Memory B cell (primary cell): ENCODE results near the gene MRI1.
A peak's percentile ranks its signal among the peaks of the same experiment; 100 is the strongest.

Experiments
- ATAC-seq: fragments of 150-1000 bp; cut with Tn5 transposase; 2 replicates; pipeline ENCODE4 v1.10.0; 2021; ENCODE audit warnings: low read depth, mild to moderate bottlenecking, moderate library complexity
- DNase-seq, 2 donors: peaks; one replicate each; pipeline ENCODE4 v3.0.0; 2022; ENCODE audit warnings: low spot score in 2 of 2
- H3K27ac Mint-ChIP-seq: one replicate; pipeline ENCODE4 v1.8.0; 2022; ENCODE audit warnings: mild to moderate bottlenecking, moderate library complexity, mixed read lengths
- H3K27me3 Mint-ChIP-seq: one replicate; pipeline ENCODE4 v1.8.0; 2022; ENCODE audit warnings: mixed read lengths
- H3K36me3 Mint-ChIP-seq: one replicate; pipeline ENCODE4 v1.8.0; 2022; ENCODE audit warnings: mild to moderate bottlenecking, mixed read lengths
- H3K4me1 Mint-ChIP-seq: one replicate; pipeline ENCODE4 v1.8.0; 2022; ENCODE audit warnings: mixed read lengths
- H3K4me3 Mint-ChIP-seq: one replicate; pipeline ENCODE4 v1.8.0; 2022; ENCODE audit warnings: mild to moderate bottlenecking, moderate library complexity, mixed read lengths
- H3K9me3 Mint-ChIP-seq: one replicate; pipeline ENCODE4 v1.8.0; 2022; ENCODE audit warnings: mixed read lengths

The MRI1 gene

DNA sequence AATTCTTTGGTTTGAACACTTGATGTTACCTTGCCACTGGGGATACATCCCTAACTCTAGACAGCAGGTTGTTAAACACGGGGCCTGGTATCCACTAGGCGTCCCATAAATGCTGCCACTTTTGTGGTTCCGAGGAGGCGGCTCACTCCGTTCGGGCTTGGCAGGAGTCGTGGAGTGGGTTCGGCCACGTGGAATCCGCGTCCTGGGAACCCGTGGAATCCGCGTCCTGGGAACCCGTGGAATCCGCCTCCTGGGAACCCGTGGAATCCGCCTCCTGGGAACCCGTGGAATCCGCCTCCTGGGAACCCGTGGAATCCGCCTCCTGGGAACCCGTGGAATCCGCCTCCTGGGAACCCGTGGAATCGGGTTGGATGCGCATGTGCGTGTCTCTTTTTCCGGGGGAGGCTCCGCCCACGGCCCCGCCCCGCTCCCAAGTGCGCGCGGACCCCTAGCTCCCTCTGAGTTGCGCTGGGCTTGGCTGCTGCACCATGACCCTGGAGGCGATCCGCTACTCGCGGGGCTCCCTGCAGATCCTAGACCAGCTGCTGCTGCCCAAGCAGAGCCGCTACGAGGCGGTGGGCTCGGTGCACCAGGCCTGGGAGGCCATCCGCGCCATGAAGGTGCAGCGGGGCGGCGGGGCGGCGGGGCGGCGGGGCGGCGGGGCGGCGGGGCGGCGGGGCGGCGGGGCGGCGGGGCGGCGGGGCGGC lies at the start of gene MRI1:
MRI1 (plus strand) TSS at position 422 of the 707 bp plus-strand sequence; CDS start at position 489, 67 bp downstream.
- ATAC-seq (peak; percentile 74), DNase-seq (peak; percentile 24 to 53)
- H3K4me3 Mint-ChIP-seq = peak within 1 kb of the TSS; percentile 86
- peaks cover 12% of the 10 kb centered on the region for H3K4me1 Mint-ChIP-seq
- no peaks in the 10 kb centered on the region for H3K27me3 Mint-ChIP-seq
- H3K36me3 Mint-ChIP-seq = peaks cover 5% of the 10 kb centered on the region
- H3K27ac Mint-ChIP-seq = peak within 1 kb of the TSS; percentile 85
- H3K9me3 Mint-ChIP-seq = no peaks in the 10 kb centered on the region

DNA sequence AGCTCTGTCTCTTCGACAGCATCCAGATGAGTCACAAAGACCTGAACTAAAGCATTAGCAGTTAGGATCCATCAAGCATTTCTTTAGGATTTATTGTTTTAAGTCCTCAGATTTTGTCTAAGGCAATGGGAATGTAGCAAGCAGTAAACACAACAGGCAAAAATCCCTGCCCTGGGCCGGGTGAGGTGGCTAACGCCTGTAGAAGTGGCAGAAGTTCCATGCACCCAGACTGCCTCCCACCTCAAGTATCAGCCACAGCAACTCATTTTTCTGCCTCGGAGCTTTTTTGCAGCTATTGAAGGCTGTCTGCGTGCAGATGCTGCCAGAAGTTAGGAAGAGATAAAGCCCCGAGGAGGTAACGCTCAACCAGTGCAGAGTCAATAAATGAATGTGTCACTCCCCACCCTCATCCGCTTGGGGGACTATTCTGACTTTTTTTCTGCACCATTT lies 47.1 kb upstream of the MRI1 start:
- peaks cover 2% of the 10 kb centered on the region for H3K4me1 Mint-ChIP-seq
- H3K36me3 Mint-ChIP-seq = peaks cover 6% of the 10 kb centered on the region
- no peak for ATAC-seq
- H3K4me3 Mint-ChIP-seq = no peak overlapping the region
- no peak for DNase-seq
- peaks cover 3% of the 10 kb centered on the region for H3K9me3 Mint-ChIP-seq
- no peak overlapping the region for H3K27ac Mint-ChIP-seq
- H3K27me3 Mint-ChIP-seq = peaks cover 10% of the 10 kb centered on the region

DNA sequence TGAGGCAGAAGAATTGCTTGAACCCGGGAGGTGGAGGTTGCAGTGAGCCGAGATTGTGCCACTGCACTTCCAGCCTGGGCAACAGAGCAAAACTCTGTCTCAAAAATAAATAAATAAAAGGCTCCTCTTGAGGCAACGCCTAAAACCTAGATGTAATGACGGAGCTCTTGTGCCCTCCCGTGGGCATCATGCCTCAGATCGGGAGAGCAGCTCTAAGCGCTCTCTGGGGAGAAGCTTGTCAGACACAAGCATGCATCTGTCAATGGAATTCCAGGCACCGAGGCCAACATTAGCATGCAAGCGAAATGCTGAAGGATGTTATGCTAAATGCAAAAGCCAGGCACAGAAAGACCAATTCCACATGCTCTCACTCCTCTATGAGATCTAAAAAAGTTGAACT lies 45.6 kb upstream of the MRI1 start:
- peaks cover 4% of the 10 kb centered on the region for H3K36me3 Mint-ChIP-seq
- no peak for ATAC-seq
- no peak for DNase-seq
- no peak overlapping the region for H3K27ac Mint-ChIP-seq
- H3K9me3 Mint-ChIP-seq = peaks cover 3% of the 10 kb centered on the region
- no peak overlapping the region for H3K4me3 Mint-ChIP-seq
- peaks cover 8% of the 10 kb centered on the region for H3K27me3 Mint-ChIP-seq
- peaks cover 2% of the 10 kb centered on the region for H3K4me1 Mint-ChIP-seq

DNA sequence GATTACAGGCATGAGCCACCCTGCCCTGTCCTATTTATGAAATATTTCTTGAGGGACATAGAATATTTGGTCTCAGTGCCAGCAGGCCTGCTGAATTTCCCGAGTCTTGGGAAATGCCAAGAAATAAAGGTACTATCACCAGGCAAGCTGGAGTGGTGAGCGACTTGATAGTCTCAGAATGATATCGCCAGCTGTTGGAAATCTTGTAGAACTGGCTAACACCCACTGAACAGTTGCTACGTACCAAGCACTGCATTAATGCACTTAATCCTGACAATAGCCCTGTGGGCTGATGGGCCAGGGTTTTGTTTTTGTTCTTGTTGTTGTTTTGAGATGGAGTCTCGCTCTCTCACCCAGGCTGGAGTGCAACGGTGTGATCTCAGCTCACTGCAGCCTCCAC lies 42.2 kb upstream of the MRI1 start:
- ATAC-seq = no peak
- H3K27me3 Mint-ChIP-seq = peaks cover 4% of the 10 kb centered on the region
- H3K36me3 Mint-ChIP-seq = no peaks in the 10 kb centered on the region
- H3K4me3 Mint-ChIP-seq = no peak overlapping the region
- no peaks in the 10 kb centered on the region for H3K9me3 Mint-ChIP-seq
- peaks cover 2% of the 10 kb centered on the region for H3K4me1 Mint-ChIP-seq
- no peak for DNase-seq
- H3K27ac Mint-ChIP-seq = no peak overlapping the region

DNA sequence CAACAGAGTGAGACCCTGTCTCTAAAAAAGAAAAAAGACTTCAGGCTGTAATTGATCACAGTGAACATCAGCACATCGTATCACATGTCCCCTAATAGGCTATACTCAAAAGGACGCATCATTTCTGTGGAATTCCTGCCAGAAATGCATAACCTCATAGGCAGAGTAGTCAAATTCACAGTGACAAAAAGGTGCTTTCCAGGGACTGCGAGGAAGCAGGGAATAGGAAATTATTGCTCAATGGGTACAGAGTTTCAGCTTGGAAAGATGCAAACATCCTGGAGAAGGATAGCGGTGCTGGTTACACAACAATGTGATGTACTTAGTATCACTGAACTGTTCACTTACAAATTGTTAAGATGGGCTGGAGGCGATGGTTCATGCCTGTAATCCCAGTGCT lies 41.1 kb upstream of the MRI1 start:
- ATAC-seq (no peak), DNase-seq (no peak)
- Mint-ChIP-seq H3K4me1 (peaks cover 2% of the 10 kb centered on the region), H3K27me3 (peaks cover 4% of the 10 kb centered on the region), H3K4me3 (no peak overlapping the region), H3K27ac (no peak overlapping the region), H3K36me3 (no peaks in the 10 kb centered on the region), H3K9me3 (no peaks in the 10 kb centered on the region)

DNA sequence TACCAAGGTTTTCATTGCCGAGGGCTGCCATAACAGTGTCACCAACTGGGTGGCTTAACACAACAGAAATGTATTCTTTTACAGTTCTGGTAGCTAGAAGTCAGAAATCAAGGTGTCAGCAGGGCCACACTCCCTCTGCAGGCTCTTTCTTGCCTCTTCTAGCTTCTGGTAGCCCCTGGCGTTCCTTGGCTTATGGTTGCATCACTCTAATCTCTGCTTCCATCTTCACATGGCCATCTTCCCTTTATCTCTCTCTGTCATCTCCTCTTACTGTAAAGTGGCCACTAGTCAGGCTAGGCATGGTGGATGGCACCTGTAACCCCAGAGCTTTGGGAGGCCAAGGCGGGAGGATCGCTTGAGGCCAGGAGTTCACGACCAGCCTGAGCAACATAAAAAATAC lies 38.0 kb upstream of the MRI1 start:
- Mint-ChIP-seq H3K36me3 (no peaks in the 10 kb centered on the region), H3K27me3 (peaks cover 2% of the 10 kb centered on the region), H3K27ac (no peak overlapping the region), H3K4me1 (peaks cover 8% of the 10 kb centered on the region), H3K9me3 (no peaks in the 10 kb centered on the region), H3K4me3 (no peak overlapping the region)
- ATAC-seq (no peak), DNase-seq (no peak)

DNA sequence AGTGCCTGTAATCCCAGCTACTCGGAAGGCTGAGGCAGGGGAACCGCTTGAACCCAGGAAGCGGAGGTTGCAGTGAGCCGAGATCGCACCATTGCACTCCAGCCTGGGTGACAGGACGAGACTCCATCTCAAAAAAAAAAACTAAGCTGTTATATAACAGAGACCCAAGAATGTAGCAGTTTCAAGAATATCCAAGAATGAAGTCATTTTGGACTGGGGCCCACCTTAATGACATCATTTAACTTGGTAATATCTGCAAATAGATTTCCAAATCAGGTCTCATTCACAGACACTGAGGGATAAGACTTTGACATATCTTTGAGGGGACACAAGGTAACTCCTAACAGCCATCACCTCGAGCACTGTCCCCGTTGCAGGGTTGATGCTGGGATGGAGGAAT lies 36.5 kb upstream of the MRI1 start:
- peaks cover 2% of the 10 kb centered on the region for H3K27me3 Mint-ChIP-seq
- H3K4me1 Mint-ChIP-seq = peaks cover 11% of the 10 kb centered on the region
- no peaks in the 10 kb centered on the region for H3K36me3 Mint-ChIP-seq
- H3K9me3 Mint-ChIP-seq = no peaks in the 10 kb centered on the region
- DNase-seq = no peak
- no peak overlapping the region for H3K27ac Mint-ChIP-seq
- H3K4me3 Mint-ChIP-seq = no peak overlapping the region
- no peak for ATAC-seq

DNA sequence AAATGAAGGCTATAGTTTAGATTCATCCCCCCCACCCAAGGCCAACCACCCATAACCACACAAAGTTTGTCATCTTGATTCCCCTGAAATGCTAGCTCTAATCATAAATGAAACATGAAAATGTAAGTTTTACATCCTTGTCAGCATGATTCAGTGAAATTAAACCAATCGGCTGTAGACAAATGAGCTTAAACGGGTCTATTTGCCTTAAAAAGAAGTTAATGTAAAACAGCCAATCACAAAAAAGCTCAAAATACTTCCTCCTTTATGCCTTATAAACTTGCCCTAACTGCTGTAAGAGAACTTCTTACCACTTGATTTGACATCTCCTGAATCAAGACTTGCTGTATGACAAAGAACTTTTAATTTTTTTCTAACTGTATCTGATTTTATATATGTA lies 34.5 kb upstream of the MRI1 start:
- peaks cover 11% of the 10 kb centered on the region for H3K4me1 Mint-ChIP-seq
- H3K4me3 Mint-ChIP-seq = no peak overlapping the region
- H3K27me3 Mint-ChIP-seq = peaks cover 1% of the 10 kb centered on the region
- ATAC-seq = no peak
- no peaks in the 10 kb centered on the region for H3K36me3 Mint-ChIP-seq
- DNase-seq = no peak
- H3K27ac Mint-ChIP-seq = no peak overlapping the region
- no peaks in the 10 kb centered on the region for H3K9me3 Mint-ChIP-seq

DNA sequence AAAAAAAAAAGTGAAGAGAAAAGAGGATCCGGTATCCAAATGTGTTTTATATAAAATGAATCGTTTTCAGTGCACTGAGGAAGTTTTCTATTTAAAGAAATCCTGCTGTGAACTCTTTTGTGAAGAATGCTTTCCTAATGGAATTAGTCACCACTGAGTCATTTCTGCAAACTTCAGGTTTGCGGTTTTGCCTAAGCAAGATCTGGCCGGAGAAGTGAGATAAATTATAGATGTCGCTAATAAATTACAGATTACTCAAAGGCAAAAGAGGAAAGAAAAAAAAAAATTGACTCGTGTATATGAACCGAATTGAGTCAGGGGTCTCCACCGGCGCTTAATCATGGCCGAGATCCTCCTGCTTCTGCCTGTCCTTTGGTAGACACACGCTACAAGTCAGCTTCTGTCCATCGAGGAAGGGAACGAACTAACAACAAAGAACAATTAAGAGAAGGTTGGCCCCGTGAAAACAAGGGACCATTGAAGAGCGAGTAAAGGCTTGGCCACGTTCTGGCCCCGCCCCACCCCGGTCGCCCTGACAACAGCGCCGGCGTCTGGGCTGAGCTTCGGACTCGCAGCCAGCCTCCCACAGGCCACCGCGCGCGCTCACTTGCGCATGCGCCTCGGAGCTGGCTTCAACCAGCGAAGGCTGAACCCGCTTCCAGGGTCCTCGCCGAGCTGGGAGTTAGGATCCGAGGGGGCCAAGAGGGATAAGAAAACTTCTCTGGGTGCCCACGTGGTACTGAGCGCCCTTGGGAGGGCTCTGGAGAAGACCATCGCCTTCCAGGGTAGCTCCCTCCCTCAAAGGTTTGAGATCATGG lies 33.0 kb upstream of the MRI1 start:
- Mint-ChIP-seq H3K36me3 (peaks cover 2% of the 10 kb centered on the region), H3K4me1 (peaks cover 11% of the 10 kb centered on the region), H3K9me3 (no peaks in the 10 kb centered on the region), H3K27me3 (no peaks in the 10 kb centered on the region), H3K4me3 (peak overlapping the region; percentile 93), H3K27ac (peak overlapping the region; percentile 88)
- peak; percentile 91 to 93 for DNase-seq
- ATAC-seq = peak; percentile 100

DNA sequence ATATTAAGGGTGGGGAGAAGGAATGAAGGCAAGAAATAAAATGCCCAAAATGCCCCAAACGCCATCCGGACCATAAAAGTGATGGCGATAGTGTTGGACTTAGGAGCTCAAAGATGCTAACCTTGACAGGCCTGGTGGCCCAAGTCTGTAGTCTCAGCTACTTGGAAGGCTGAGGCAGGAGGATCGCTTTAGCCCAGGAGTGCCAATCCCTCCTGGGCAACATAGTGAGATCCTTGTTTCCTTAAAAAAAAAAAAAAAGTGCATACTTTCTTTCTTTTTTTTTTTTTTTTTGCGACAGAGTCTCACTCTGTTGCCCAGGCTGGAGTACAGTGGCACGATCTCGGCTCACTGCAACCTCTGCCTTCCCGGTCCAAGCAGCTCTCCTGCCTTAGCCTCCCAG lies 32.0 kb upstream of the MRI1 start:
- Mint-ChIP-seq H3K27ac (no peak overlapping the region), H3K4me1 (peaks cover 11% of the 10 kb centered on the region), H3K9me3 (no peaks in the 10 kb centered on the region), H3K27me3 (no peaks in the 10 kb centered on the region), H3K4me3 (peak overlapping the region; percentile 79), H3K36me3 (peaks cover 2% of the 10 kb centered on the region)
- ATAC-seq = no peak
- no peak for DNase-seq

DNA sequence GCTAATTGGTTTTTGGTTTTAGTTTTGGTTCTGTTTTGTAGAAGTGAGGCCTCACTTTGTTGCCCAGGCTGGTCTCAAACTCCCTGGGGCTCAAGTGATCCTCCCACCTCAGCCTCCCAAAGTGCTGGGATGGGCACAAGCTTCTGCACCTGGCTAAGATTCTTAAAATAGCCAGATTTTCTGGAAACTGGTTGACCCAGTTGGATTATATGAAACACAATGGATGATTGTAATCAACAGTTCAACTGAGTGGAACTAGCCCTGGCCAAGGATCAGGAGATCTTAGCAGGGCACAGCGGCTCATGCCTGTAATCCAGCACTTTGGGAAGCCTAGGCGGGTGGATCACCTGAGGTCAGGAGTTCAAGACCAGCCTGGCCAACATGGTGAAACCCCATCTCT lies 29.6 kb upstream of the MRI1 start:
- Mint-ChIP-seq H3K9me3 (no peaks in the 10 kb centered on the region), H3K27me3 (no peaks in the 10 kb centered on the region), H3K27ac (no peak overlapping the region), H3K4me3 (no peak overlapping the region), H3K4me1 (peaks cover 11% of the 10 kb centered on the region), H3K36me3 (peaks cover 4% of the 10 kb centered on the region)
- DNase-seq = no peak
- no peak for ATAC-seq

DNA sequence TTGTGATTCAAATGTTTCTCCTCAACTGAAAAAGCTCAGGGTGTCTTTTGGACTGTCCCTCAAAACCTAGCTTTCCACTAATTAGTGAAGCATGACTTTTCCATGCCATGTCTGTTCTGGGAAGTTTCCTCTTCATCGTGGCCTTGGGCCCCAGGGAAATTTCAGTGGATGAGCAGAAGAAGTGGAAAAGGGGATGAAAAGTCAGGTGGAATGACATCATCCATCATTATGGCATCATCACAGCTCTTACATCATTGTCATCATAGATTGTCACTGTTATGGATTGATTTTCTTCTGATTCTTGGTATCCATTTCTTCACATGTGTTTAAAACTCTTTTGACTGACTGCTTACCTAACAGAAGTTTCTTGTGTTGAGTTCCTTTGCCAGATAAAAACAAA lies 26.2 kb upstream of the MRI1 start:
- Mint-ChIP-seq H3K36me3 (peaks cover 6% of the 10 kb centered on the region), H3K27me3 (no peaks in the 10 kb centered on the region), H3K4me1 (no peaks in the 10 kb centered on the region), H3K27ac (no peak overlapping the region), H3K9me3 (no peaks in the 10 kb centered on the region), H3K4me3 (no peak overlapping the region)
- DNase-seq (no peak), ATAC-seq (no peak)

DNA sequence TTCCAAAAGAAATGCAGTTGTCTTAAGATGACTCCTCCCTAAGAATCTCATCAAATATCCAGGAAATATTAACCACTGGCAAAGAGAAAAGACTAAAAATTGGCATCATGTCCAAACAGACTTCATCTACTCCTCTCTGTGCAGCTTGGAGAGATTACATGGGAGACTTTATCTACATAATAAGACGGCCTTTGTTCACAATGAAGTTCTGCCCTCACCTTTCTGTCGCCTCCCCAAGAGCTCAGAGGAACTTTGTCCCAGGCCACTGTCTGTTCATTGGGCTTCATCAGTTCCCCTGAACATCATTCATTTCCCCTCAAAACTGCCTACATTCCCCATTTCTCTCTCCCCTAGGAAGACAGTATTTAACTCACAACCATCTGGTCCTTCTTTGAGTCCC lies 22.4 kb upstream of the MRI1 start:
- DNase-seq (no peak), ATAC-seq (no peak)
- Mint-ChIP-seq H3K4me3 (no peak overlapping the region), H3K4me1 (no peaks in the 10 kb centered on the region), H3K27me3 (no peaks in the 10 kb centered on the region), H3K9me3 (no peaks in the 10 kb centered on the region), H3K27ac (no peak overlapping the region), H3K36me3 (peaks cover 5% of the 10 kb centered on the region)

DNA sequence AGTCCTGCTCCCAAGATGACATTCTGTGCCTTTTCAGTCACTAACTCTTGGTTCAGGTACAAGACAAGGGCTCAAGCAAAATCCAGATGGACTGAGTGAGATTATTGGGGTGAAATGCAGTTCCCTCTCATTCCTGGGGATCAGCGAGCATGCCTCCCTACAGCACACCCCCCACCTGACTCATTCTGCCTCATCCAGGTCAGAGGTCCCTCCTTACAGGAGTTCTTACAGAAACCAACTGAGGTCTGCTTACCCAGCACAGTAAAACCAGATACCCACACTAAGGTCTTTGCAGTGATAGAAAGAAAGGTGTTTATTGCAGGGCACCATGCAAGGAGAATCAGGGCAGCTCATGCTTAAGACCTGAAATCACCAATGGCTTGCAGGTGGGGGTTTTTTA lies 21.6 kb upstream of the MRI1 start:
- Mint-ChIP-seq H3K9me3 (no peaks in the 10 kb centered on the region), H3K36me3 (peaks cover 5% of the 10 kb centered on the region), H3K4me1 (no peaks in the 10 kb centered on the region), H3K27ac (no peak overlapping the region), H3K4me3 (no peak overlapping the region), H3K27me3 (no peaks in the 10 kb centered on the region)
- ATAC-seq (no peak), DNase-seq (no peak)
